SJSA1 (cell line): ENCODE results near the gene C1S. TPM values are rescaled to one million over a fixed set of nuclear protein-coding genes. Genes with fewer than 3 reads are reported as not detected.
"Not testable (repeated sequence)": the region's sequence is repeated elsewhere in the genome, so short reads cannot be mapped to it uniquely, and the experiment has no call there.

Experiments used
- DNase-seq, 2 experiments: peaks; one replicate each; pipeline ENCODE4 v3.0.0-alpha.2; 2015 to 2020; ENCODE audit warnings: low spot score in 2 of 2, low read depth in 1 of 2
- H3K27ac ChIP-seq: fragments of 250-450 bp; sonication (Bioruptor Pico); 2 replicates; pipeline ENCODE4 v1.5.1; 2020; ENCODE audit warnings: mild to moderate bottlenecking, moderate library complexity
- H3K27me3 ChIP-seq: fragments of 250-450 bp; sonication (Bioruptor Pico); replicated peaks from 2 replicates; pipeline ENCODE4 v1.5.1; 2020; ENCODE audit warnings: mild to moderate bottlenecking, moderate library complexity
- H3K36me3 ChIP-seq: fragments of 250-450 bp; sonication (Bioruptor Pico); 2 replicates; pipeline ENCODE4 v1.5.1; 2020; ENCODE audit warnings: mild to moderate bottlenecking
- H3K4me1 ChIP-seq: fragments of 250-450 bp; sonication (Bioruptor Pico); replicated peaks from 2 replicates; pipeline ENCODE4 v1.6.1; 2021; ENCODE audit warnings: mild to moderate bottlenecking
- H3K4me3 ChIP-seq: fragments of 250-450 bp; sonication (Bioruptor Pico); 2 replicates; pipeline ENCODE4 v1.5.1; 2020; ENCODE audit warnings: mild to moderate bottlenecking
- H3K9me3 ChIP-seq: fragments of 250-450 bp; sonication (Bioruptor Pico); replicated peaks from 2 replicates; pipeline ENCODE4 v1.5.1; 2020; ENCODE audit warnings: mild to moderate bottlenecking
- total RNA-seq: library from RNA; depleted of rRNA; stranded (reverse); fragments of >200 nt; shearing (Covaris generic); gene quantifications from 2 replicates; pipeline ENCODE4 v1.2.3, GENCODE V29; 2014; rRNA removed

Gene C1S
- total RNA-seq: 21.2 and 35.0 TPM in 2 replicates

DNA sequence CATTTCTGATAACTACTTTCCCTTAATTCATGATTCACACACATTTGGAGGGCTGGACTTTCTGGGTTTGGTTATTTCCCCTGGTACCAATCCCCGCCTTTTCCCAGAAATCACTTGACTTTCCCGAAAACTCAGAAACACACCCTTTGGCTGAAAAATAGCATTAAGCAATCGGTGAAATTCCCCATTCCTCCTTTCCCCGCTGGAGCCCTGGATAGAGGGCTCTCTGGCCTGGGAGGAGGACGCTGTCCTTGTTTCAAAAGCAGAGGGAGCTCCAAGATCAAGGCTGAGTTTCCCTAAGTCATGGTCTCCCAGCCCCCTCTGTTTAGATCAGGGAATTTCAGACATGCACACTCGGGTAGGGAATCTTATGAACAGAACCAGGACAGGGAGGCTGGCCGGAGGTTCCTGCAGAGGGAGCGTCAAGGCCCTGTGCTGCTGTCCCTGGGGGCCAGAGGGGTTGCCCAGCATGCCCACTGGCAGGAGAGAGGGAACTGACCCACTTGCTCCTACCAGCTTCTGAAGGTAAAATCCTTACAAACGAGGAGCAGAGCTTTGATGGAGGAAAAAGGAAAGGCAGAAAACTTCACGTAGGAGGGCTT is at the start of gene C1S:
Gene C1S, plus strand, starts transcription at position 366 of the 602 bp plus-strand sequence. CDS start 1,195 bp downstream, outside the sequence.
- Histone ChIP-seq H3K27me3 (no peaks in the 10 kb centered on the region), H3K36me3 (no peaks in the 10 kb centered on the region), H3K4me1 (peaks cover 12% of the 10 kb centered on the region), H3K27ac (peak within 1 kb of the TSS; percentile 18; the same call in 1 of the 2 replicates), H3K9me3 (no peaks in the 10 kb centered on the region), H3K4me3 (no peak within 1 kb of the TSS)
- peak; percentile 84 to 85 for DNase-seq

DNA sequence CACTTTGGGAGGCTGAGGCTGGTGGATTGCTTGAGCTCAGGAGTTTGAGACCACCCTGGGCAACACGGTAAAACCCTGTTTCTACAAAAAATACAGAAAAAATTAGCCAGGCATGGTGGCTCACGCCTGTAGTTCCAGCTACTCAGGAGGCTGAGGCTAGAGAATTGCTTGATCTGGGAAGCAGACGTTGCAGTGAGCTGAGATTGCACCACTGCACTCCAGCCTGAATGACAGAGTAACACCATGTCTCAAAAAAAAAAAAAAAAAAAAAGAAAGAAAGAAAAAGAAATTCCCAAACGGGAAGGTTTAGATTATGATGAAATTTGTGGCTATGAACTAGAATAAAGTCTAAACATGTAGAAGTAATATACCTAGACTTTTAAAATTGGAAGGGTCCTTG is 49.1 kb upstream of the C1S start:
- peaks cover 11% of the 10 kb centered on the region for H3K4me1 ChIP-seq
- H3K36me3 ChIP-seq: peaks cover 25% of the 10 kb centered on the region
- not testable (repeated sequence) for H3K9me3 ChIP-seq, DNase-seq, H3K27me3 ChIP-seq, H3K4me3 ChIP-seq, H3K27ac ChIP-seq

DNA sequence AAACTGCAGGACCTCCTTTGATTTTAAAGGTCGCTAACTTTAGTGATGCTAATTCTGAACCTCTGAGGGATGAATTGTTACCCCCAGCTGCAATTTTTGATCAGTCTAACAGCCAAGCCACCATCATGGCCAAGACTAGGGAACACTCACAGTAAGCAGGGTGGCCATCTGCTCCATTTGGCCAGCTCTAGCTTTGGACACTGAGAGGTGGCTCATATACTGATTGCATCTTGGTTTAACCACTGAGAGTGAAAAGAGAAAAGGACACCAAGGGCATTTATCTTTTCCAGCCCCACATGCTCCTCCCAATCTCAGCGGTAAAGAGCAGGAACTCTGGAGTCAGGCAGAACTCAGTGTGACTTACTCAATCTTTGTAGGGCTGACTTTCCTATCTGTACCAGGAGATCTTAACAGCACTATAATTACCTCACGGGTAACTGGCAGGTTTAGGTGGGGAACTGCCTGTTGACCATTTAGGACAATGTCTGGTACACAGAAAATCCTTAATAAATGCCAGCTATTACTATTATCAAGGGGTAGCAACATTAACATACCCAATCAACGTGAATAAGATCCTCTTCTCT is 48.4 kb upstream of the C1S start:
- H3K9me3 ChIP-seq: no peaks in the 10 kb centered on the region
- DNase-seq: no peak
- no peaks in the 10 kb centered on the region for H3K27me3 ChIP-seq
- H3K4me3 ChIP-seq: no peak overlapping the region
- peaks cover 22% of the 10 kb centered on the region for H3K36me3 ChIP-seq
- H3K4me1 ChIP-seq: peaks cover 13% of the 10 kb centered on the region
- no peak overlapping the region for H3K27ac ChIP-seq

DNA sequence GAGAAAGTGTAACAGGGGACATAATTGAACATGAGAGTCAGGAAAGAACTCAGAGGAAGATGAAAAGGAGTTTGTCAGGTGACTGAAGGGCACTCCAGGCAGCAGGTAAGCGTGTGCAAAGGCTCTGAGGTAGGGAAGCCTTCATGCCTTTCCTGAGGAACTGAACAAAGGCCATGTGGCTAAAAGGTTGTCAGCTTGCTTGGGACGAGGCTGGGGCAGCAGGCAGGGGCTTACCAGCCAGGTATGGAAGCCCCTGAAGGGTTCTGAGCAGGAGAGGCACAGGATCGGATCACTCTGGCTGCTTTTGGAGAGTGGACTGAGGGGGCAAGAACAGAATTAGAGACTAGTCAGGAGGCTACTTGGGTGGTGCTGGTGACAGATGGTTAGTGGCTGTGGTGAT is 47.4 kb upstream of the C1S start:
- Histone ChIP-seq H3K4me1 (peaks cover 20% of the 10 kb centered on the region), H3K36me3 (peaks cover 19% of the 10 kb centered on the region), H3K27me3 (no peaks in the 10 kb centered on the region), H3K4me3 (no peak overlapping the region), H3K27ac (no peak overlapping the region), H3K9me3 (no peaks in the 10 kb centered on the region)
- no peak for DNase-seq

DNA sequence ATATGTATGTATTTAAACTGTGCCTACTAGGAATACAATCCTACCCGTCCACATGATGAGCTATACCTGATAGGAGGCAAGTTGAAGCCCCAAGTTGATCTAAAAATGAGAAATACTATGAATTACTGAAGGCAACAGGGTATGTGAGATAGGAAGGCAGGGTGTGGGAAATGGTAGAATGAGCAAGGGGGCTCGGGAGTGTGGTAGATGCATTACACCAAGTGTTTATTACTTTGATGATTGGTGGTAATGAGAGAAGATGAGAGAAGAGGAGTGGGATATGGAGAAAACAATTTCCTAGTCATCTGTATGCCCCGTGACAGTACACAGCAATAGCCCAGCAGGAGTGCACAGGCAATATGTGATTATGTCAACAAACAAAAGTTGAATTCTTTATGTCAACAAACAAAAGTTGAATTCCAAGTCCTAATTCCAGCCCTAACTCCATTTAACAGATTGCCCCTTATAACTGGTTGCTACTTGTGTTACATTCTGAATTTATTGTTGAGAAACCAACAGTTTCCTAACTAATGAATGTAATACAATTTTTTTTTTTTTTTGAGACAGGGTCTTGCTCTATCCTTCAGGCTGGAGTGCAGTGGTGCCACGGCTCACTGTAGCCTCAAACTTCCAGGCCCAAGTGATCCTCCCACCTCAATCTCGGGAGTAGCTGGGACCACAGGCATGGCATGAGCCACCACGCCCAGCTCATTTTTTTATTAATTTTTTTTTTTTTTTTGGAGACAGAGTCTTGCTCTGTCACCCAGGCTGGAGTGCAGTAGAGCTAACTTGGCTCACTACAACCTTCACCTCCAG is 44.8 kb upstream of the C1S start:
- Histone ChIP-seq H3K4me3 (no peak overlapping the region), H3K36me3 (peaks cover 18% of the 10 kb centered on the region; the same call in 1 of the 2 replicates), H3K27me3 (no peaks in the 10 kb centered on the region), H3K27ac (no peak overlapping the region), H3K4me1 (peaks cover 23% of the 10 kb centered on the region), H3K9me3 (no peaks in the 10 kb centered on the region)
- peak in 1 of 2 experiments; percentile 40 for DNase-seq

DNA sequence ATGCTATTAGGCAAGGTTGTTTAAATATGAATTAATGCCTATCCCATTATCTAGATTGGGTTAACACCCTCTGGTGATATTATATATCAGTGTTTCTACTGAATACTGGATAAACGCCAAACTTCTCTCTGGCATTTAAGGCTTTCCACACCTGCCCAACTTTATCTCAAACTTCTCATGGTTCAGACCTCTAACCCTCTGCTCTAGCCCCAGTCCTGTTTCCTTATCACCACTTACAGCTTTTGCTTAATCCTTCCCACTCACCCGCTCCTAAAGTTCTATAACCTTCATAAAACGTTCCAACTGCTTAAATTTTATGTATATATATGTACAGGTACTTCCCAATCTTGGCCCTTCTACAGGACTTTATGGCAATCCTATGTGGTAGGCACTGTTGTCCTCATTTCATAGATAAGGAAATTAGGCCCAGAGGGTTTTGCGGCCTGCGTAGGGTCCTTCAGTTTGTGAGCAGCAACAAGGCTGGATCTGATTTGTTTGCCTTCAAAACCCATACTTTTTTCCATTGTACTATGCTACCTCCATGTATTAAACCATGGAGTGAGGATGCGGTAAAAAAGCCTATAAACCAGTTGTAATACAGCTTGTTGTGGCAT is 43.5 kb upstream of the C1S start:
- Histone ChIP-seq H3K4me3 (peak overlapping the region; percentile 83), H3K27me3 (no peaks in the 10 kb centered on the region), H3K27ac (no peak overlapping the region), H3K4me1 (peaks cover 23% of the 10 kb centered on the region), H3K9me3 (no peaks in the 10 kb centered on the region), H3K36me3 (peaks cover 14% of the 10 kb centered on the region; the same call in 1 of the 2 replicates)
- no peak for DNase-seq

DNA sequence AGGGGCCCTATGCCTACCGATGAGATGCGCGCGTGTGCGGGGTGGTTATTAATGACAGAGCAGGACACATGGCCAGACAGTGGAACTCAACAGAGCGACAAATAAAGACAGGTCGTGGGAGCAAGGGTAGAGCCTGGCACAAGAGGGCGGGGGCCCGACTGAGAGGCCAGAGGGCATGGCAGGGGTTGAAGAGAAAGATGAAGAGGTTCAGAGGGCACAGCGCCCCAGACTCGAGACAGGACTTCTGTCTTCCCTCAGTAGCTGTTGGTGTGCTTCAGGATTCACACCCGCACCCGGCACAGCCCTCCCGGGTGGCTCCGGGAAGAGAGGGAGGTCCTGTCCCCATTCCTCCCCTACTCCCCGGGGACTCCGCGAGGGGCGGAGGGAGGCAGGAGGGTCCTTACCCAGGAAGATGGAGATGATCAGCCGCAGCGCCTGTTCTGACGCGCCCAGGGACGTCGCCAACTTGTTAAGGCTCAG is 42.6 kb upstream of the C1S start:
- no peaks in the 10 kb centered on the region for H3K27me3 ChIP-seq
- peaks cover 23% of the 10 kb centered on the region for H3K4me1 ChIP-seq
- peak overlapping the region; percentile 83 for H3K4me3 ChIP-seq
- H3K9me3 ChIP-seq: no peaks in the 10 kb centered on the region
- peak in 1 of 2 experiments; percentile 64 for DNase-seq
- peaks cover 7% of the 10 kb centered on the region; the same call in 1 of the 2 replicates for H3K36me3 ChIP-seq
- H3K27ac ChIP-seq: peak overlapping the region; percentile 35

DNA sequence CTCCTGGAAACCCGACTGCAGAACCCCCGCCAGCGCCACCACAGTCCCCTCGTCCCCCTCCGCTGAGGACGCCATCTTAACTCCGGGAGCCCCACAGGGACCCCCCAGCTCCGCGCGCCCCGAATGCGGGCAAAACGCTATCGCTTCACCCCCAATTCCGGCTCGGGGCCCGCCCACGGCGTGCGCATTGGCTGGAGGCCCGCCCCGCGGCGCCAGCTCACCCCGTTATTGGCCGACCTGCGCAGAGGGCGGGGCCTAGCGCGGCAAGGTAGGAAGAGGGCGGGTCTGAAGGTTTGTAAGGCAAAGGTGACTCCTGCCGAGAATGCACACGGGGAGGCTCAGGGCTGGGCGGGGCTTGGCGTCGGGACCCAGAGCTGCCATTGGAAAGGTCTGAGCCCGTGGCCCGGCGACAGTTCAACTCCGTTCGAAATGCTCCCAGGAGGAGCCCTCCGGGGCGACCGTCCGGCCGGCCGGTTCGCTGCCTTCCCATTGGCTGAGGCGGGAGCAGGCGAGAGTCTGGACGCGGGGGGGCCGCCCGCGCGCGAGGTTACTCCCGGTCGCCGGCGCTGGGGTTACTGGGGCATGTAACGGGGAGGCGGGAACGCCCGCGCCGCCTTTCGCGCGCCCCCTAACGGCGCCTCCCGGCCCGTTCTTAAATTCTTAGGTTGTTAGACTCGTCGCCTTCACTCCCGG is 42.0 kb upstream of the C1S start, which contains the start of gene LPCAT3:
Gene LPCAT3, minus strand, starts transcription at position 127 of the 693 bp plus-strand sequence. Its CDS starts 52 bp downstream, at position 75.
- peaks cover 5% of the 10 kb centered on the region; the same call in 1 of the 2 replicates for H3K36me3 ChIP-seq
- peak; percentile 97 to 99 for DNase-seq
- H3K4me1 ChIP-seq: peaks cover 23% of the 10 kb centered on the region
- no peaks in the 10 kb centered on the region for H3K9me3 ChIP-seq
- peak within 1 kb of the TSS; percentile 83 for H3K4me3 ChIP-seq
- no peaks in the 10 kb centered on the region for H3K27me3 ChIP-seq
- peak within 1 kb of the TSS; percentile 35 for H3K27ac ChIP-seq

DNA sequence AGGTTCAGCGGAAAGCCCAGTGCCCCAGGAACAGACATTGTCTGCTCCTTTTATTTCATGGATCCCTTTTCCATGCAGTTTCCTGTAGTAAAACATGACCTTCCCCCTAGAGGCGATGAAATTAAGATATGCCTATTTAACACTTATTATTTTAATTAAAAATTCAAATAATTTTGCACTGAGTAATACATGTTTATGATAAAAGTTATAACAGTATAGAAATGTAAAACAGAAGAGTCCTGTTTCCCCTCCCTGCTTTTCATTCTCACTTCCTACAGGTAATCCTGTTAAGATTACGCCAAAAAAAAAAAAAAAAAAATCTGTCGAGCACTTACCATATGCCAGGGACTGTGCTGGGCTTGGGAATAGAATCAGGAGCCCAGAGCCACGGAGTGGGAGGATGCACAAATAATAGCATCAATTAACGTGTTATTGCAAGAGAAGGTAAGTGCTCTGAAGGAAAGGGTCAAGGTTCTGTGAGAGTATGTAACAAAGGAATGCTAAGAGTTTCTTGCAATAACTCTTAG is 41.4 kb upstream of the C1S start:
- DNase-seq: no peak
- H3K27me3 ChIP-seq: no peaks in the 10 kb centered on the region
- no peak overlapping the region for H3K27ac ChIP-seq
- H3K4me1 ChIP-seq: peaks cover 23% of the 10 kb centered on the region
- no peaks in the 10 kb centered on the region for H3K9me3 ChIP-seq
- peak overlapping the region; percentile 83 for H3K4me3 ChIP-seq
- peaks cover 5% of the 10 kb centered on the region; the same call in 1 of the 2 replicates for H3K36me3 ChIP-seq

DNA sequence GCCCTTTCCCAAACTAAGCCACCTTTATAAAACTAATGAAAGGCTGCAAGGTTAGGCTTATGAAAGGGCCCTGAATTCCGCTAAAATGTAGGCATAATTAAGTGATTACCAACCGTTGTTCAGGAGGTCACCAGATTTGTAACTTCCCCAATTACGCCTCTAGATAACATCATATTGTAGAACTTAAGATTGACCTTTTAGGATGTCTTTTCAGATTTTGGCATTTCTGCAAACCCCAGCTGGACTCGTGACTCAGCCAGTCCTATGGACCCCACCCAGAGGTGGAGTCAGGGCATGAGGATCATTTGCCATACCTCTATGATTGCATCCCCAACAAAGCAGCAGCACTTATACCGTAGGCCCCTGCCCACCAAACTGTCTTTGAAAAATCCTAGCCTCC is 38.6 kb upstream of the C1S start:
- H3K27me3 ChIP-seq: no peaks in the 10 kb centered on the region
- no peak for DNase-seq
- no peak overlapping the region for H3K27ac ChIP-seq
- H3K4me1 ChIP-seq: peaks cover 12% of the 10 kb centered on the region; the same call in 1 of the 2 replicates
- no peak overlapping the region for H3K4me3 ChIP-seq
- no peaks in the 10 kb centered on the region for H3K9me3 ChIP-seq
- peaks cover 5% of the 10 kb centered on the region; the same call in 1 of the 2 replicates for H3K36me3 ChIP-seq

DNA sequence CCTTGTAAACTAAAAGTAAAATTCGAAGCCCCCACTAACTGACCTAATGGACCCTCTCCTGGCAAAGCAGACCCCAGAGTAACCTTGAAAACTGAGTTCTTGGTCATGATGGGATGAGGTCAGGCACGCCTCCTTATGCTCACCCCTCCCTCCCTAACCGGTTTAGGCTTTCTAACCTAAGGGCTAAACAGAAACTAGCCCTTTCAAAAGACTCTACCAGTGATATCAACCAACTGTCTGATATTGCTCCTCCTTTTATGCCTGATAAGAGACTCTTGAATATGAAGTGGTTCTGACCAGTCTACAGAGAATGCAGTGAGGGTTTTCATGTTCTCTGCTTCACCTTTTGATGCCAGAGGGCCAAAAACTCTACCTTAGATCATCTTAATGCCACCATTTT is 37.4 kb upstream of the C1S start:
- Histone ChIP-seq H3K27ac (no peak overlapping the region), H3K9me3 (no peaks in the 10 kb centered on the region), H3K4me1 (0 out of 2 replicates have a peak, but pooled peaks cover 3% of the 10 kb centered on the region), H3K4me3 (no peak overlapping the region), H3K27me3 (no peaks in the 10 kb centered on the region), H3K36me3 (peaks cover 5% of the 10 kb centered on the region; the same call in 1 of the 2 replicates)
- no peak for DNase-seq

DNA sequence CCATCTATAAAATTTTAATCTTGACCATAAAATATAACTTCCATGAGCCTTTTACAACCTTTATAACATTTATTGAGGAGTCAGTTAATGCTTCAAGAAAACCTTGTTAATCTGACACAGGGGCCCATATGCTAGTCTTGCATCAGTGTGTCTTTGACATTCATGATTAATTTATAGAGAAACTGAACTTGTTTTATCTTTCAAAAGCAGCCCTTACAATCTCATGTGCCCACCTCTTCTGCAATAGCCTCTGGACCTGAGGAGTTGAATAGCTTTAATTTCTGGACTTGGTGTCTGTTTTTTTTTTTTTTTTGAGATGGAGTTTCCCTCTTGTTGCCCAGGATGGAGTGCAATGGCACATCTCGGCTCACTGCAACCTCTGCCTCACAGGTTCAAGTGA is 33.7 kb upstream of the C1S start:
- Histone ChIP-seq H3K4me3 (no peak overlapping the region), H3K27ac (no peak overlapping the region), H3K27me3 (no peaks in the 10 kb centered on the region), H3K4me1 (no peaks in the 10 kb centered on the region), H3K9me3 (no peaks in the 10 kb centered on the region), H3K36me3 (no peaks in the 10 kb centered on the region)
- DNase-seq: no peak

DNA sequence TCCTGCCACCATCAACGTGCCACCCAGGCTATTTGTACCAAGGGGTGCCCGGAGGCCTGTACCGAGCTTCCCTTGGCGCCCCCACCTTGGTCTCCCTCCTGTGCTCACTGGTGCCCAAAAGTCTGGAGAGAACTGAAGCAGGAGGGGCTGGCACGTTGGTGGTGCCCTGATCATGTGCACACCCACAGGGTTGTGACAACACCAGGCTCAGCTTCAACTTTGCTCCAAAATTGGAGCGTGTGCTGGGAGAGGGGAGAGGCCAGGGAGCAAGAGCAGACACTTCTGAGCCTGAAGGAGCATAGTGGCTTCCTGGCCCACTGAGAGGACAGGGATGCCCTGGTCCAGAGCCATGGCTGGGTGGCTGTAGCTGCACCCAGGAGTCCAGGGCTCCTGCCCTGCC is 29.2 kb upstream of the C1S start:
- no peak overlapping the region for H3K4me3 ChIP-seq
- H3K9me3 ChIP-seq: no peaks in the 10 kb centered on the region
- no peaks in the 10 kb centered on the region for H3K27me3 ChIP-seq
- H3K36me3 ChIP-seq: no peaks in the 10 kb centered on the region
- no peak for DNase-seq
- no peak overlapping the region for H3K27ac ChIP-seq
- no peaks in the 10 kb centered on the region for H3K4me1 ChIP-seq
